Stimulated activated CD8-positive, alpha-beta memory T cell treated with anti-CD3 and anti-CD28 coated beads, Interleukin-15, amount 100 ng/mL, for 24 hours (primary cell): ENCODE measurements around the gene BRD7.

Experiments used
- DNase-seq: peaks from one replicate; pipeline ENCODE4 v3.0.0-alpha.2; 2020; ENCODE audit warnings: low read depth

The BRD7 gene

DNA sequence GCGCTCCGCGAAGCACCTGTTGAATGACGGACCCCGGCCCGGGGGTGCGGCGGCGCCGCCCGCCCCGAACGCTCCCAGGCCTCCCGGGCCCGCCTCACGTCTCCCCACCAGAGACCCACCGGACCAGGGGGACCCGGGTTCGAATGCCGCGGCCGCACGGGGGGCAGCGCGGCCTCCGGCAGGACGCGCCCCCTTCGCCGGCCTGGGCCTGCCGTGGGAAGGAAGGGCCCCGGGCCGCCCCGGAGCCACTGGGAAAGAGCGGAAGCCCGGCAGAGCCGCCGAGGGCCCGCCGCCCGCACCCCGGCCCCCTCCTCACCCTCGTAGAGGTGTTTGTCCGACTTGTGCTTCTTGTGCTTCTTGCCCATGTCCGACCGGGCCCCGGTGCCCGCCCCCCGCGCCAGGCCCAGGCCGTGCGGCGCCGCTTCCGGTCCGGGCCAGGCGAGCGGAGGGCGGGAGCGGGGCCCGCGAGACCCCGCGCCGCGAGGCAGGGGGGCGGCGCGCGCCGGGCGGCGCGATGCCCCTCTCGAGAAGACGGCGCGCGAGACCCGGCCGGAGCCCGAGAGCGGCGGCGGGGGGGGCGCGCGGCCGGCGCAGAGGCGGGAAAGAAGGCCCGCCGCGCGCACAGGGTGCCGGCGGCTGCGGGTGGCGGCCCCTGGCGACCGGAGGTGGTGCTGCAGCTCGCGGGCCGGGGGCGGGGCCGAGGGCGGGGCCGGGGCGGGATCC is at the start of gene BRD7:
TSS of gene BRD7 (minus strand) at position 579 of the 723 bp plus-strand sequence. CDS start at position 365, 214 bp downstream.
- peak; percentile 71 for DNase-seq

DNA sequence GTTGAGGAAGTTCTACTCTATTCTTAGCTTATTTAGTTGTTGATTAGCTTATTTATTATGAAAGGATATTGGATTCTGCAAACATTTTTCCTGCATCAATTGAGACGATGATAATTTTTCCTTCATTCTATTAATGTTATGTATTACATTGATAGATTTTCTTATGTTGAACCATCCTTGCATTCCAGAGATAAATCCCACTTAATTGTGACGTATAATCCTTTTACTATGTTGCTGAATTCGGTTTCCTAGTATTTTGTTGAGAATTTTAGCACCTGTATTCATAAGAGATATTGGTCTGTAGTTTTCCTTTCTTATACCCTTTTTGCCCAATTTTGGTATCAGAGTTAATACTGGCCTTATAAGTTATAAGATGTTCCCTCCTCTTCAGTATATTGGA is 47.6 kb upstream of the BRD7 start:
- no peak for DNase-seq

DNA sequence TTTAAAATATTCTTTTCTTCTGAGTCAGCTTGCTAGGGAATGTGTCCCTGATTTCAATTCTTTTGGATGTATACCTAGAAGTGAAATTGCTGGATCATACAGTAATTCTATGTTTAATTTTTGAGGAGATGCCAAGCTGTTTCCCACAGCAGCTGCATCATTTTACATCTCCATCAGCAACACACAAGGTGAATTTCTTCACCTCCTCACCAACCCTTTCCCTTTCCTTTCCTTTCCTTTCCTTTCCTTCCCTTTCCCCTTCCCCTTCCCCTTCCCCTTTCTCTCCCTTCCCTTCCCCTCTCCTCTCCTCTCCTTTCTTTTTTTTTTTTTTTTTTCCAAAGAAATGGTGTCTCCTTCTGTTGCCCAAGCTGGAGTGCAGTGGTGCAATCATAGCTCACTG is 45.4 kb upstream of the BRD7 start:
- no peak for DNase-seq

DNA sequence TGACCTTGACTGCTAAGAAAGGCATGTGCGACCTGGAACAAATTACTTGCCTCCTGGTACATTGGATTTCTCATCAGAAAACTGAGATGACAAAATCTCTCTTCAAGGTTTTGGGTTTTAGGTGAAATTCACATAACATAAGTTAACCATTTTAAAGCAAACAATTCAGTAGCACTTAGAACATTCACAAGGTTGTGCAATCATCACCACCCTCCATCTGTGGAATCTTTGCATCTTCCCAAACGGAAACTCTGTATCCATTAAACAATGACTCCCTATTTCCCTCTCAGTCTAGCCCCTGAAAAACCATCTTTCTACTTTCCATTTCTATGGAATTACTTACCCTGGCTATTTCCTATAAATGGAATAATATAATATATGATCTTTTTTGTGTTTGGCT is 42.2 kb upstream of the BRD7 start:
- DNase-seq, result no peak

DNA sequence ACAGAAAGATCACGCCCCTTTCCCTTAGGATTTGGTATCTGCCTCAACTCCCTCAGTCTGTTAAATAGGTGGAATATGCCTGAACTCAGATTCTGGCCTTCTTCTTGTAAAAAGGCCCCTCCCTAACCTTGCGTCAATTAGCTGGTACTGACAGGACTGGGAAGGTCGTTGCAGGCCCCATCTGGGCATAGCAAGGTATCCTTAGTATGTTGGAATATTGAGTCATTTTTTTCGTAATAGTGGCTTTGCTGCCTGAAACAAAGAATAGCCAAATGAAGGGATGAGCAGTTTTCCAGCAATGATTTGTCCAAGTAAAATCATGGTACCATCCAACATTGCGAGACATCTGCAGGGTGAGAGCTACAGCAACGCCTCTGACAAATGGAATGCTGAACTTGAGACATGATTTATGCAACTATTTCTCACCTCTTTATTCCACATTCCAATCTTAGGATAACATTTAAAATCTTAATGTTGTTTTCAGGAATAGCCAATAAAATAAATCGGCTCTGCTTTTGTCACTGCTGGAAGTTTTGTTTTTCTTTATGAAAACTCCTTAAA is 39.3 kb upstream of the BRD7 start:
- no peak for DNase-seq

DNA sequence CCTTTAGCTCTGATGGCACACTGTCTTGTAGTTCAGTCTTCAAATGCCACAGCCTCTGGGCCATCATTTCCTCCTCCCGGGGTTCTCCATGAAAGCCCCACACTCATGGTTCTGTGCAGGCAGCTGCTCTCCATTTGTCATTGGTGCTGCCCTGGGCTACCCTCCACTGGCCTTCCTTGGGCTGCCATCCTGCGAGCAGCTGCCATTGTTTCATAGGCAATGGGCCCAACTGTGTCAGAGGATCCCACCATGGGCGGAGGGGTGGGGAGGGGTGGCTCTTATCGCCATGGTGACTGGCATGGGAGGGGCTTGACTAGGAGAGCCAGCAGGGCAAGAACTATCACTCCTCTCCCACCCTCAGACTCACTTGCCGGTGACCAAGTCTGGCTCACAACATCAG is 38.6 kb upstream of the BRD7 start:
- no peak for DNase-seq

DNA sequence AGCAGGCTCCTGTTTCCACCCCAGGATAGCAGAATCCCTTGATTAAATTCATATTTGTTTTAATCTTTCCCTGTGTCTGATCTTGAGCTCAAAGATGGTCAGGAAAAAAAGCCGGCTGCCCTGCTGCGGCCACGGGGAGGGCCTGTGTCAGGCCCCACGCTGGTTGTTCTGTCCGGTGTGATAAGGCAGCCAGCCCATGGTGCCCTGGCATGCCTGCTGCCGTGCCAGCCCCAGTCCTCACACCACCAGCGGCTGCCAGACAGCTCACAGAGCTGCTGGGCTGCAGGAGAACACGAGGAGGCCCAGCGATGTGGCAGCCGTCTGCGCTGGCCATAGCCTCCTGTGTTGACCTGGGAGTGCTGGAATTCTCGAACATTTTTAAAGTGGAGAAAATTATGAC is 34.7 kb upstream of the BRD7 start:
- DNase-seq, result no peak

DNA sequence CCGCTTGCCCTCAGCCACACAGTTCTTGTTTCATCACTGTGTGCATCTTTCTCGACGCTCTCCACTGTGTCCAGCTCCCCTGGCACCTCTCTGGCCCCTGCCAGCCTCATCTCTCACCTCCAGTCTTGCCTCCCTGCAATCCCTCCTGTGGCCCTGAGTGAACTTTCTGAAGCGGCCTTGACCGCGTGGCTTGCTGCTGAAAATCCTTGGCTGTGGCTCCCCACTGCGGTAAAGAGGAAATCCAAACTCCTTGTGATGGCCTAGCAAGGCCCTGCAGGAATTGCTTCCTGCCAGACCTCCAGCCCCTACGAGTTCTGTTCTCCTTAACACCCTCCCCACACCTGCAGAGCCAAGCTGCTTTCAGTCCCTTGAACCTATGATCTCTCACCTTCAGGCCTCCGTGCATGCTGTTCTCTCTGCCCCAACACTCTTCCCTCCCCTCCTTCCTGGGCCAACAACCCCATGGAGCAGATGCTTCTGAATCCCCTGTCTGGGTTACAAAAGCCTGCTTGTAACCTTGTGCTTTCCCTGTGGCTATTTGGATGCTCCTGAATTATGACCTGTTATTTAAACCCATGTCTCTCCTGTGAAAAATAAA is 33.6 kb upstream of the BRD7 start:
- DNase-seq, result no peak

DNA sequence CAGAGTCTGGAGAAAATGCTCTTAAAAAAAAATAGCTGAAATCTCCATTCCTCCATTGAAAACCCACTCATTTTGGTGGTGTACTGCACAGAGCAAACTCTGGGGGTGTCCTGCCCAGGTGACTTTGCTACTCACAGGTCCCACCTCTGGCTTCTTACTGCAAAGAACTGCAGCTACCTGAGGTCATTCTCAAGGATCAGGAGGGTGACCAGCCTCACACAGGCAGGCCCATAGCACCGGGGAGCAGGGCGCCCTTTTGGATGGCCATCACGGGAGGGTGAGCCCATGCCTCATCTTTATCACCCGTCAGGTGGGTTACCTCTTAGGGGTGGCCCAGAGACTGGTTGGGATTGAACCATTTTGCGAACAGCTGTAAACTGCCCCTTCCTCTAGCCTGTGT is 32.6 kb upstream of the BRD7 start:
- no peak for DNase-seq

DNA sequence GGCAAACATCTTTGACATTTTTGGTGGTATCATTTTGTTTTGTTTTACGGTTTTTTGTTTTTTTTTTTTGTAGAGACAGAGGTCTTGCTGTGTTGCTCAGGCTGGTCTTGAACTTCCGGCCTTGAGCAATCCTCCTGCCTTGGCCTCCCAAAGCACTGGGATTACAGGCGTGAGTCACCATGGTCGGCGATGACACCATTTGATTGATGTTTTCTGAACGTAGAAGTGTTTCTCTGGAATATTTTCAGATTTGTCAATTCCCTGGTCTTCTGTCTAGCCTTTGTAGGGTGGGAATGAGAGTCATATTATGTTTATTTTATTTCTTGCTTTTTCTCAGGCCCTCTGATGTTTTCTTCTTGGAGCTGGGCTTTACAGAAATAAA is 32.2 kb upstream of the BRD7 start:
- DNase-seq, result no peak

DNA sequence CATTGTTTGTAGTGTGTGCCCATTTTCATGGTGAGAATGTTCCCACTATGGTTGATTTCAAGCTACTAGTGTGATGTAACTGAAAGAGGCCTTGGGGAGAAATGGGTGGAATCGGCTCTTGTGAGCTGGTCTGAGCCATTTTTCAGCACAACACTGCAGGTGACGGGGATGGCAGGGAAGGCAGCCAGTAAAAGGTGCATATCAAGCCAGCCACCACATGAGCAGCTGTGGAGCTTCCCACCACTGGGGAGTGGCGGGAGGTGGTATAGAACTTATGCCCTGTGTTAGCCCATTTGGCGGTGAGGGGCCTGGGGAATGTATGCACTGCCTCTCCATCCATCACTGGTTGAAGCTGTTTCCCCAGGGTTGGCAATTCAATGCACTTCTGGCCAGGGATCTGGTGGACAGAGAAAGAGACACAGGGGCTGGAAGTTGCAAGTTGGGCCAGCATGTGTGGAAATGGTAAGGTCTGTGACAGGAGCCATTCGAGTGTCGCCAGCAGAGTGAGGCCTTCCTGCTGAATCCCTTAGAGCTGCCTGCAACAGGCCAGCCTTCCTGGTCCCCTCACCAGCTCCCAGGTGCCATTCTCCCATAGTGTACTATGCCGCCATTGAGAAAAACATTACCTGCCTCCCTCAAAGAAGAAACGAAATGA is 31.7 kb upstream of the BRD7 start:
- no peak for DNase-seq

DNA sequence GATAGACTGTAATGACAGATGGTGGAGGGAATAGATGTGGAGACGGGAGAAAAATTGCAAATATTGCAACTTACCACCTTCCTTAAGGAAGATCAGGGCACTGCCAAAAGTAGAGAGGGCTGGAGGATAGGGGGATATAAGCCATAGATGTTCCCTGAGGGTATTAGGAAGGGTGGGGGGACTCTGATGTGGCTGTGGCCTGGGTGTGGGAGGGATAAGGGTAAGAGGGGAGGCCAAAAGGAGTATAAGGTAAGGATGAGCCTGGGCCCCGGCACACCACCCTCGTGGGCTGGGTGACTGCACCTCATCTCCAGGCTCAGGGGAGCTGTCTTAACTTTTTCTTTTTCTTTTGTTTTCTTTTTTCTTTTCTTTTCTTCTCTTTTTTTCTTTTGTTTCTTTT is 30.6 kb upstream of the BRD7 start:
- DNase-seq, result no peak

DNA sequence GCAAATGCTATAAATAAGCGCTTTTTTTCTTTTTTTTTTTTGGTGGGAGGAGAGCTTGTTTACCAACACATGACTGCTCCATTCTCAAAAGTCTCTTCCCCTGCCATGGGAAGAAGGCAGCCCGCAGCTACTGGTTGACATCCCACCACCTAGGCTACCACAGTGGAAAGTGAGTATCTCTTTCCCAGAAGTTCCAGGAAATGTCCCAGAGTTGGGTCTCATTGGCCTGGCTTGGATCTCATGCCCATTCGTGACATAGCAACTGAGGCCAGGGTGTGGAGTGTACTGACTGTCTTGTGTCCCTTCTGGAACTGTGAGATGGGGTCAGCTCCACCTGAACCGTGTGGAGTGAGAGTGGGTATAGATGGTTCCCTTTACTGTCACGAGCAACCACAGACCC is 29.5 kb upstream of the BRD7 start:
- DNase-seq, result no peak

DNA sequence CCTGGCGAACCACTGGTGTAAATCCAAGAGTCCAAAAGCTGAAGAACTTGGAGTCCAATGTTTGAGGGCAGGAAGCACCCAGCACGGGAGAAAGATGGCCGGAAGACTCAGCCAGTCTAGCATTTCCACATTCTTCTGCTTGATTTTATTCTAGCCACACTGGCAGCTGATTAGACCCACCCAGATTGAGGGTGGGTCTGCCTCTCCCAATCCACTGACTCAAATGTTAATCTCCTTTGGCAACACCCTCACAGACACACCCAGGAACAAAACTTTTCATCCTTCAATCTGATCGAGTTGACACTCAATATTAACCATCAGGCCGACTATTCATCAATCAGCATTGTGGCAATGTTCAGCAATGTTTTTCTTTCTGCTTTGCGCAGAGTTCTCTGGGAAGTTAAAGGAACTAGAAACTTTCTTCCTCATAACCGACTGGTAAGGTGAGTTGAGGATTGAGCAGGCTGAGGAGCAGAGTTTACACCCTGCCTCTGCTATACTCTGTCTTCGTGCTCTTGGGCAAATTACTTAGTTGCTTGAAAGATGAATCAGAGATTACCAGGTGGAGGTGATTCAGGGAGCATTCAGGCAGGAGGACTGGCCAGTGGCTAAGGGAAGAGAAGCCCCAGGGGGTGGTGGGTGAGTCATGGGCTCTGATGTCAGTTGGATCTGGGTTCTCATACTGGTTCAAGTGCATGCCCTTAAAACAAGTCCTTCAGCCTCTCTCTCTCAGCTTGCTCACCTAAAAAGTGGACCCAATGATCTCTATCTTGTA is 28.2 kb upstream of the BRD7 start:
- DNase-seq, result no peak

DNA sequence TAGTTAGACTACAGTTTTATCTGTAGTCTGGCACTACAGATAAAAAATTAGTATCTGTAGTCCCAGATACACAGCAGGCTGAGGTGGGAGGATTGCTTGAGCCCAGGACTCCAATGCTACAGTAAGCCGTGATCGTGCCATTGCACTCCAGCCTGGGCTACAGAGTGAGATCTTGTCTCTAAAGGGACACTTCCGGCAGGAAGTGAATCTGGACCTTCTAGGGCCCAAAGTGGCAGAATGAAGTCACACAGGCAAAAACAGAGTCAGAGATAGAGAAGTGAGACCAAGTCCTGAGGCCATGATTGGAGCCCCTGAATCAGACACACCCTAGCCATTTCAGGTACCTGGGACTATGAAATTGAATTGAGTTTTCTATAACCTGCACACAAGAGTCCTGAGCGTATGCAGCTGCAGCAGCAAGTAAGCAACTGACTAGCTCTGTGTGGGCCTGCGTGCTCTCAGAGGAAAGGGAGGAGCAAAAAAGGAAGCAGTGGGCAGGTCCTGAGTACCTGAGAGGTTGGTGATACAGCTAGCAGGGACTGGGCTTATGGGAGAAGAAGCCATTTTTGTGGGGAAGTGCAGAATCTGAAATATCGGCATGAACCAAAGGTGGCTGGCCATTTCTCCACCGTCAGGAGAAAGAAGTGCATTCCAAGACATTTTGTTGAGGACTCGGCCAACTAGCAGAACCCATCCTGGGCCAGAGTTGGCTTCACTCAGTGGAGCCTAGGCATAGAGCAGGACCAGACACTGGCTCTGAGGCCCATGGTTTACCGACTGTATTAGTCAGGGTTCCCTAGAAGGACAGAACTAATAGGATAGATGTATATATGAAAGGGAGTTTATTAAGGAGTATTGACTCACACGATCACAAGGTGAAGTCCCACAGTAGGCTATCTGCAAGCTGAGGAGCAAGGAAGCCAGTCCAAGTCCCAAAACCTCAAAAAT is 27.2 kb upstream of the BRD7 start:
- DNase-seq, result no peak

DNA sequence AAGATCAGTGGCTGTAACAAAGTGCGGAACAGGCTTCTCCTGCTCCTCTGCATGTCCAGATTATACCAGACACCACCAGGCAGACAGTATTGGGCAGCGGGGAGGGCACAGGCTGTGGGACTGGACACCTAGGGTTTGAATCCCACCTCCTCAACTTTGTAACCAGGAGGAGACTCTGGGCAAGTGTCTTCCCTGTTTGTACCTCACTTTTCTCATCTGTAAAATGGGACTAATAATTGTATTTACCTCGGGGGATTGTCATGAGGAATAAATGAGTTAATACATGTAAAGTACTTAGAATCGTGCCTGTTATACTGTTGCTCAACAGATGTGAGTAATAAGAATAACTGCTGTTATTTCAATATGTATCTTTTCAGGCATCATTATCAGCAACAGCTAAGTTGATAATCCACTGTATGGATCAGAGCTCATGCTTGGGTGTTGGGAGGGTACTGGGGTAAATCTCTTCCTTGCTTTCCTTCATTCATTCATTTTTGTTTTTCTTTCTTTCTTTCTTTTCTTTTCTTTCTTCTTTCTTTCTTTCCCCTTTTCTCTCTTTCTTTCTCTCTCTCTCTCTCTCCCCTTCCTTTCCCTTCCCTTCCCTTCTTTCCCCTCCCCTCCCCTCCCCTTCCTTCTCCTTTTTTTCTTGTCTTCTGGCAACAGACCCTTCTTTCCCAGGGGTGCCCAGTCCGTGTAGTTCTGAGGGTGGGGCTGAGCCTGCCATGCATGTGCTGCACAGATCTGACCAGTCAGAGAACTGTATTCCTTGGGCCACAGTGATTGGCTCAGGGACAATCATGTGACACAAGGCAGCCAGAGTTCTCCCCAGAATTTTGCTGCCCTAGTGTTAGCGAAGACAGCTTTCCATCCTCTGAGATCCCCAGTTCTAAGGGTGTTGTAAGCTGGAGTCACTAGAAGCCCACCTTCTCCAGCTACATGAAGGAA is 25.3 kb upstream of the BRD7 start:
- DNase-seq, result no peak

DNA sequence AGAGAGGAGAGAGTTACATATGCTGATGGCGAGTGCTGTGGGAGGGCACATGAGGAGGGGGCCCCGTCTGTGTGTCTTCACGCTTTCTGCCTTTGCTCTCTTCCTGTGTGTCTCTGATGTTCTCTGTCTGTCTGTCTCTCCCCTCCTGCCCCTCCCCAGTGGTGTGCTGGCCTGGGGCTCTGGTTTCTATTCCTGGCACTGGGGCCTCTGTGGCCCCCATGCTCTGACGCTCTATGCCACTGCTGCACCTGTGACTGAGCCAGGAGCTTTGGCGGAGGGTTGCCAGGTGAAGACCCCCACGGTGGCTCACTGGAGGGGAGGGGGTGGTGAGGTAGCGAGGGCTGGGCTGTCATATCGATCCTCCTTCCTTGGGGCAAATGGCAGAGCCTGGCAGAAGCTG is 24.6 kb upstream of the BRD7 start:
- DNase-seq, result no peak

DNA sequence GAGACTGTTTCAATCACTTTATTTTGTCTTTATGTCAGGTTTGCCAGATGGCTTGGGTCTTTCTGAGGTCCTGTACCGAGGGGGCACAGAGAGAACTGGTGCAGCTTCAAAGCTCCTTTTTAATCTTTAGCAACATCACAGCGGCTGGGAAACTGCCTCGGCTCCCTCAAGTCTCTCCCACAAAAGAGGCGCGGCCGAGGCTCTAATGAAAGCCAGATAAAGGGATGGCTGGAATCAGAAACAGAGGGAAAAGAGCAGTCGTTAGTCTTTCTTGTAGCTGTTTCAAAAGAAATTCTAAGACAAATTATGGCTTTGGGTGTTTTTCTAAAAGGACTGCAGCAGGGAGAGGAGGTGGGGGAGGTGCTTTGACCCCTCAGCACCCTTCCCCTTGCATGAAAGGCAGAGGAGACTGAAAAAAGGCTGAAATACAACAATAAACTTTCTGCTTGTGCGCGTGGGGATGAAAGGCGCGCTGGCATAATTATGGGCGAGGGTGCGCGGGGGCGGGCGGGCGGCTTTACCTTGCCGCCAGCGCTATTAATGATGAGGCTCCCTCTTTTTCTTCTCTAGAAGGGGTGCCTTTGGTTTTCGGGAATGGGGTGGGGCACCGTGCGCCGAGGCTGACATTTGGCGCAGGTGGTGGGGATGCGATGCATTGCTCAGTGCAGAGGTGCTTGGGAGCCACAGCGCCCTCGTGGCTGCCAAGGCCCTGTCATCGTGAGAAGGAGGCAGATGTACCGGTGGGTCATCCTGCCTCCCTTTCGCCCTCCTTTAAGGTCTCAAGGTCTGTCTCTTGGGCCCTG is 22.3 kb upstream of the BRD7 start:
- DNase-seq, result no peak

DNA sequence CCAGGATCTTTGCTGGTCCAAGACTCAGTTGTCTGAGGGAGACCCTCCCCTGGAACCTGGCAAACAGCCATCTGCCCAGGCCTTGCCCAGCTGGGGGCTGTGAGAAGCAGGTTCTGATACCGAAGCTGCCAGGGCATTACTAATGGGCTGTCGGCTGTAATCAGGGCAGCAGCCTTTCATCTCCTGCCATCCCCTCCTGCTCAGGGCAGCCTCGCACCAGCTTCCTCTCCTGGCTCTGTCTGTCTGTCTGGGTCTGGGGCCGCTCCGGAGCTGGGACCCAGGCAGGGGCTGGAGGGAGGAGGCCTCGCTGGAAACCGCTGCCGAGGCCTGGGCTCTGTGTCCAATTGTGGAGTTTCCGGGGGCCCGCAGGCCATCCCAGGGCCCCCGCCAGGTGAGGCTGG is 21.6 kb upstream of the BRD7 start:
- no peak for DNase-seq
